HEK293 (cell line): ENCODE results near the gene CORO7.

Source experiments
- CTCF ChIA-PET: fragments of 350-600 bp; formaldehyde crosslinking; extraction: SDS; loops from one replicate; lab custom pipeline; 2021; ENCODE audit warnings: antibody characterized with exemption; lab: Yijun Ruan, JAX
- POLR2A ChIA-PET: fragments of 300-600 bp; formaldehyde crosslinking; extraction: SDS; loops from one replicate; lab custom pipeline; 2020; ENCODE audit warnings: antibody characterized with exemption, inconsistent platforms; lab: Yijun Ruan, JAX
- H3K27ac ChIP-seq: fragments of 200-500 bp; sonication (Bioruptor generic); 2 replicates; pipeline ENCODE4 v1.5.1; 2014; ENCODE audit warnings: low read depth, low read length, control low read depth, inconsistent platforms; ENCODE audit errors: extremely low read depth
- H3K36me3 ChIP-seq, 2 experiments: fragments of 200-500 bp in 1 of 2; sonication (Bioruptor generic) in 1 of 2; 1 replicate in 1 of 2; 2 replicates in 1 of 2; pipeline ENCODE4 v1.5.1; 2014 to 2017; ENCODE audit warnings: inconsistent platforms in 2 of 2, low read length in 2 of 2; ENCODE audit not compliant: control insufficient read depth in 2 of 2, insufficient read depth in 1 of 2
- H3K4me1 ChIP-seq: fragments of 200-500 bp; sonication (Bioruptor generic); 2 replicates; pipeline ENCODE4 v1.5.1; 2014; ENCODE audit warnings: mild to moderate bottlenecking, low read length, inconsistent platforms; ENCODE audit not compliant: control insufficient read depth, insufficient read depth
- H3K4me3 ChIP-seq: 2 replicates; pipeline ENCODE4 v1.5.1; 2011; ENCODE audit warnings: low read depth, mild to moderate bottlenecking, control low read depth, low read length, moderate library complexity
- H3K9me3 ChIP-seq: fragments of 200-500 bp; sonication (Bioruptor generic); 2 replicates; pipeline ENCODE4 v1.5.1; 2014; ENCODE audit warnings: low read depth, low read length, inconsistent platforms; ENCODE audit not compliant: control insufficient read depth, insufficient read depth
- BCL11B ChIP-seq: fragments of 450-650 bp; formaldehyde crosslinking; IDR thresholded peaks from 2 replicates; pipeline ENCODE4 v1.5.1; 2016; ENCODE audit warnings: low read depth, missing biosample characterization, missing genetic modification characterization
- GFI1B ChIP-seq: fragments of 450-650 bp; formaldehyde crosslinking; IDR thresholded peaks from 2 replicates; pipeline ENCODE4 v1.5.1; 2016; ENCODE audit warnings: missing biosample characterization, missing genetic modification characterization
- GLI2 ChIP-seq: fragments of 450-650 bp; formaldehyde crosslinking; IDR thresholded peaks from 2 replicates; pipeline ENCODE4; 2017; ENCODE audit warnings: missing biosample characterization, missing genetic modification characterization, low read depth, borderline replicate concordance
- KLF8 ChIP-seq: fragments of 450-650 bp; formaldehyde crosslinking; IDR thresholded peaks from 2 replicates; pipeline ENCODE4 v1.5.1; 2016; ENCODE audit warnings: missing biosample characterization, missing genetic modification characterization
- KLF9 ChIP-seq: fragments of 450-650 bp; formaldehyde crosslinking; IDR thresholded peaks from 2 replicates; pipeline ENCODE4 v1.5.1; 2016; ENCODE audit warnings: missing biosample characterization, missing genetic modification characterization, low read depth
- MYNN ChIP-seq: fragments of 450-650 bp; formaldehyde crosslinking; IDR thresholded peaks from 2 replicates; pipeline ENCODE4 v1.5.1; 2016; ENCODE audit warnings: missing biosample characterization, missing genetic modification characterization, borderline replicate concordance
- REPIN1 ChIP-seq: fragments of 450-650 bp; formaldehyde crosslinking; IDR thresholded peaks from 2 replicates; pipeline ENCODE4 v1.5.1; 2017; ENCODE audit warnings: missing biosample characterization, missing genetic modification characterization, low read depth
- ZBTB17 ChIP-seq: fragments of 450-650 bp; formaldehyde crosslinking; IDR thresholded peaks from 2 replicates; pipeline ENCODE4 v1.5.1; 2016; ENCODE audit warnings: missing biosample characterization, missing genetic modification characterization
- ZBTB8A ChIP-seq: fragments of 450-650 bp; formaldehyde crosslinking; IDR thresholded peaks from 2 replicates; pipeline ENCODE4 v1.5.1; 2016; ENCODE audit warnings: missing biosample characterization, missing genetic modification characterization
- ZFP37 ChIP-seq: fragments of 450-650 bp; formaldehyde crosslinking; IDR thresholded peaks from 2 replicates; pipeline ENCODE4 v1.5.1; 2016; ENCODE audit warnings: missing biosample characterization, missing genetic modification characterization
- ZFP69B ChIP-seq: fragments of 450-650 bp; formaldehyde crosslinking; IDR thresholded peaks from 2 replicates; pipeline ENCODE4 v1.5.1; 2016; ENCODE audit warnings: missing biosample characterization, missing genetic modification characterization
- ZNF157 ChIP-seq: fragments of 450-650 bp; formaldehyde crosslinking; IDR thresholded peaks from 2 replicates; pipeline ENCODE4 v1.5.1; 2016; ENCODE audit warnings: missing biosample characterization, missing genetic modification characterization
- ZNF169 ChIP-seq: fragments of 450-650 bp; formaldehyde crosslinking; IDR thresholded peaks from 2 replicates; pipeline ENCODE4 v1.5.1; 2016; ENCODE audit warnings: missing biosample characterization, missing genetic modification characterization
- ZNF211 ChIP-seq: fragments of 450-650 bp; formaldehyde crosslinking; IDR thresholded peaks from 2 replicates; pipeline ENCODE4 v1.5.1; 2016; ENCODE audit warnings: low read depth, missing biosample characterization, missing genetic modification characterization
- ZNF335 ChIP-seq: fragments of 450-650 bp; formaldehyde crosslinking; conservative IDR thresholded peaks from 2 replicates; pipeline ENCODE4 v1.5.1; 2016; ENCODE audit warnings: missing biosample characterization, missing genetic modification characterization
- ZNF394 ChIP-seq: fragments of 450-650 bp; formaldehyde crosslinking; IDR thresholded peaks from 2 replicates; pipeline ENCODE4 v1.5.1; 2016; ENCODE audit warnings: missing biosample characterization, missing genetic modification characterization, mild to moderate bottlenecking, moderate library complexity, borderline replicate concordance
- ZNF501 ChIP-seq: fragments of 450-650 bp; formaldehyde crosslinking; IDR thresholded peaks from 2 replicates; pipeline ENCODE4 v1.5.1; 2016; ENCODE audit warnings: missing biosample characterization, missing genetic modification characterization
- ZNF529 ChIP-seq: fragments of 450-650 bp; formaldehyde crosslinking; IDR thresholded peaks from 2 replicates; pipeline ENCODE4 v1.5.1; 2017; ENCODE audit warnings: missing genetic modification characterization, missing biosample characterization; ENCODE audit not compliant: insufficient replicate concordance
- ZNF544 ChIP-seq: fragments of 450-650 bp; formaldehyde crosslinking; IDR thresholded peaks from 2 replicates; pipeline ENCODE4 v1.5.0; 2017; ENCODE audit warnings: missing biosample characterization, missing genetic modification characterization
- ZNF623 ChIP-seq: fragments of 450-650 bp; formaldehyde crosslinking; IDR thresholded peaks from 2 replicates; pipeline ENCODE4 v1.5.1; 2016; ENCODE audit warnings: missing biosample characterization, missing genetic modification characterization
- ZNF664 ChIP-seq: fragments of 450-650 bp; formaldehyde crosslinking; IDR thresholded peaks from 2 replicates; pipeline ENCODE4 v1.5.1; 2016; ENCODE audit warnings: missing biosample characterization, missing genetic modification characterization
- ZNF701 ChIP-seq: fragments of 450-650 bp; formaldehyde crosslinking; IDR thresholded peaks from 2 replicates; pipeline ENCODE4 v1.5.1; 2016; ENCODE audit warnings: missing biosample characterization, missing genetic modification characterization
- ZXDB ChIP-seq: fragments of 450-650 bp; formaldehyde crosslinking; IDR thresholded peaks from 2 replicates; pipeline ENCODE4 v1.5.1; 2016; ENCODE audit warnings: missing biosample characterization, missing genetic modification characterization
- TF ChIP-seq, protein P1 (sequence below): fragments of 450-650 bp; formaldehyde crosslinking; conservative IDR thresholded peaks from 2 replicates; pipeline ENCODE4 v1.5.1; 2016; ENCODE audit warnings: low read depth, missing biosample characterization, missing genetic modification characterization
- TF ChIP-seq, protein P2 (sequence below): fragments of 450-650 bp; formaldehyde crosslinking; IDR thresholded peaks from 2 replicates; pipeline ENCODE4 v1.5.1; 2016; ENCODE audit warnings: missing biosample characterization, missing genetic modification characterization, low read depth
- TF ChIP-seq, protein P3 (sequence below): sonication (generic); formaldehyde crosslinking; IDR thresholded peaks from 2 replicates; pipeline ENCODE4 v1.8.1; 2022; ENCODE audit warnings: mild to moderate bottlenecking, moderate library complexity, missing genetic modification reagents

Gene CORO7

DNA sequence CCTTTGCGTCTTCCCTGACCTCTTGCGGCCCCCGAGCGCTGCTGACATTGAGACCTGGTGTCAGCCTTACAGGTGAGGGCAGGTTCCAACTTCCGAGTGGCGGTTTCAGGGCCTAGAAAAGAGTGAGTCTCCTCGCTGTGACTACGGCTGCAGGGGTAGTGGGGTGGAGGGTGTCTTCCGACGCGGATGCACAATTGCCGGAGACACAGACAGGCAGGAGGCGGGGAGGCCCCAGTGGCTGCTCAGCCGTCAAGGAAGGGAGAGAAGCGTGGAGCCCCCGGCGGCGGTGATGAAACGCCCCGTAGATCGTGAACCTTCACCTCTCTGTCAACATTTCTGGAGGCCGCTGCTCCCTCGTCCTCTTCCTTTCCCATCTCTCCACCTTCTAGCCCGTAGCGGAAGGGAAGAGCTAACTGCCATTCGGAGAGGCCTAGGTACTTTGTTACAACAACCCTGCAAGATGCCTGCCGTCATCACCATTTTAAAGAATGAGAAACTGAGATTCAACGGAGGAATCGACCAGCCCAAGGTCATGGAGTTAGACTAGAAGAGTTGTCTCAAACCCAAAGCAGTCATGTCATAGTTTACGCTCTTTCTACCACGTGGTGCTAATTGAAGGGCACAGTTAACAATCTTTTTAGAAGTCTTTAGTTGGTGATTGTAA is 9.8 kb upstream of the CORO7 start:
- peaks cover 5 to 28% of the 10 kb centered on the region in 2 experiments; a peak in 2 of 3 replicates for H3K36me3 ChIP-seq
- peak overlapping the region; percentile 94 for H3K4me3 ChIP-seq
- H3K4me1 ChIP-seq = peaks cover 4% of the 10 kb centered on the region
- H3K27ac ChIP-seq = peak overlapping the region; percentile 90
- 0 out of 2 replicates have a peak, but pooled peaks have one; percentile 45 for TF ChIP-seq ZNF501 (tag by site-specific recombination)
- TF ChIP-seq ZFP69B (tag by site-specific recombination) = 0 out of 2 replicates have a peak, but pooled peaks have one; percentile 43
- 0 out of 2 replicates have a peak, but pooled peaks have one; percentile 40 for TF ChIP-seq ZBTB8A (tag by site-specific recombination)
- TF ChIP-seq BCL11B (tag by site-specific recombination) = no peak
- peak; percentile 36; the same call in 1 of the 2 replicates for TF ChIP-seq GFI1B
- peak; percentile 89 for TF ChIP-seq ZNF335 (tag by site-specific recombination)
- peak; percentile 13; the same call in 1 of the 2 replicates for TF ChIP-seq ZNF623
- no peak for TF ChIP-seq ZNF529 (tag by site-specific recombination)
- TF ChIP-seq, protein P1, sequence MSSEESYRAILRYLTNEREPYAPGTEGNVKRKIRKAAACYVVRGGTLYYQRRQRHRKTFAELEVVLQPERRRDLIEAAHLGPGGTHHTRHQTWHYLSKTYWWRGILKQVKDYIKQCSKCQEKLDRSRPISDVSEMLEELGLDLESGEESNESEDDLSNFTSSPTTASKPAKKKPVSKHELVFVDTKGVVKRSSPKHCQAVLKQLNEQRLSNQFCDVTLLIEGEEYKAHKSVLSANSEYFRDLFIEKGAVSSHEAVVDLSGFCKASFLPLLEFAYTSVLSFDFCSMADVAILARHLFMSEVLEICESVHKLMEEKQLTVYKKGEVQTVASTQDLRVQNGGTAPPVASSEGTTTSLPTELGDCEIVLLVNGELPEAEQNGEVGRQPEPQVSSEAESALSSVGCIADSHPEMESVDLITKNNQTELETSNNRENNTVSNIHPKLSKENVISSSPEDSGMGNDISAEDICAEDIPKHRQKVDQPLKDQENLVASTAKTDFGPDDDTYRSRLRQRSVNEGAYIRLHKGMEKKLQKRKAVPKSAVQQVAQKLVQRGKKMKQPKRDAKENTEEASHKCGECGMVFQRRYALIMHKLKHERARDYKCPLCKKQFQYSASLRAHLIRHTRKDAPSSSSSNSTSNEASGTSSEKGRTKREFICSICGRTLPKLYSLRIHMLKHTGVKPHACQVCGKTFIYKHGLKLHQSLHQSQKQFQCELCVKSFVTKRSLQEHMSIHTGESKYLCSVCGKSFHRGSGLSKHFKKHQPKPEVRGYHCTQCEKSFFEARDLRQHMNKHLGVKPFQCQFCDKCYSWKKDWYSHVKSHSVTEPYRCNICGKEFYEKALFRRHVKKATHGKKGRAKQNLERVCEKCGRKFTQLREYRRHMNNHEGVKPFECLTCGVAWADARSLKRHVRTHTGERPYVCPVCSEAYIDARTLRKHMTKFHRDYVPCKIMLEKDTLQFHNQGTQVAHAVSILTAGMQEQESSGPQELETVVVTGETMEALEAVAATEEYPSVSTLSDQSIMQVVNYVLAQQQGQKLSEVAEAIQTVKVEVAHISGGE (tag by site-specific recombination) = 0 out of 2 replicates have a peak, but pooled peaks have one; percentile 7
- TF ChIP-seq KLF8 (tag by site-specific recombination) = no peak
- TF ChIP-seq KLF9 = peak; percentile 8; the same call in 1 of the 2 replicates
- TF ChIP-seq, protein P2, sequence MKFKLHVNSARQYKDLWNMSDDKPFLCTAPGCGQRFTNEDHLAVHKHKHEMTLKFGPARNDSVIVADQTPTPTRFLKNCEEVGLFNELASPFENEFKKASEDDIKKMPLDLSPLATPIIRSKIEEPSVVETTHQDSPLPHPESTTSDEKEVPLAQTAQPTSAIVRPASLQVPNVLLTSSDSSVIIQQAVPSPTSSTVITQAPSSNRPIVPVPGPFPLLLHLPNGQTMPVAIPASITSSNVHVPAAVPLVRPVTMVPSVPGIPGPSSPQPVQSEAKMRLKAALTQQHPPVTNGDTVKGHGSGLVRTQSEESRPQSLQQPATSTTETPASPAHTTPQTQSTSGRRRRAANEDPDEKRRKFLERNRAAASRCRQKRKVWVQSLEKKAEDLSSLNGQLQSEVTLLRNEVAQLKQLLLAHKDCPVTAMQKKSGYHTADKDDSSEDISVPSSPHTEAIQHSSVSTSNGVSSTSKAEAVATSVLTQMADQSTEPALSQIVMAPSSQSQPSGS (tag by site-specific recombination) = no peak
- no peak for TF ChIP-seq ZNF169 (tag by site-specific recombination)
- TF ChIP-seq, protein P3, sequence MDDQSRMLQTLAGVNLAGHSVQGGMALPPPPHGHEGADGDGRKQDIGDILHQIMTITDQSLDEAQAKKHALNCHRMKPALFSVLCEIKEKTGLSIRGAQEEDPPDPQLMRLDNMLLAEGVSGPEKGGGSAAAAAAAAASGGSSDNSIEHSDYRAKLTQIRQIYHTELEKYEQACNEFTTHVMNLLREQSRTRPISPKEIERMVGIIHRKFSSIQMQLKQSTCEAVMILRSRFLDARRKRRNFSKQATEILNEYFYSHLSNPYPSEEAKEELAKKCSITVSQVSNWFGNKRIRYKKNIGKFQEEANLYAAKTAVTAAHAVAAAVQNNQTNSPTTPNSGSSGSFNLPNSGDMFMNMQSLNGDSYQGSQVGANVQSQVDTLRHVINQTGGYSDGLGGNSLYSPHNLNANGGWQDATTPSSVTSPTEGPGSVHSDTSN = peak; percentile 6; the same call in 1 of the 2 replicates
- peak; percentile 63; the same call in 1 of the 2 replicates for TF ChIP-seq ZXDB
- 0 out of 2 replicates have a peak, but pooled peaks have one; percentile 57 for TF ChIP-seq ZNF664 (tag by site-specific recombination)
- TF ChIP-seq GLI2 = no peak
- TF ChIP-seq ZNF701 (tag by site-specific recombination) = no peak
- peak; percentile 73; the same call in 1 of the 2 replicates for TF ChIP-seq ZNF394 (tag by site-specific recombination)
- no peak for TF ChIP-seq ZNF544 (tag by site-specific recombination)
- TF ChIP-seq ZNF157 = peak; percentile 3; the same call in 1 of the 2 replicates
- TF ChIP-seq ZBTB17 (tag by site-specific recombination) = no peak
- 0 out of 2 replicates have a peak, but pooled peaks have one; percentile 47 for TF ChIP-seq REPIN1
- no peak for TF ChIP-seq ZNF211 (tag by site-specific recombination)
- no peak for TF ChIP-seq MYNN (tag by site-specific recombination)
- TF ChIP-seq ZFP37 (tag by site-specific recombination) = peak; percentile 88; the same call in 1 of the 2 replicates
- TF ChIP-seq, all 188 proteins: peak for 15
- POLR2A ChIA-PET = no interaction called here
- H3K9me3 ChIP-seq = no peaks in the 10 kb centered on the region
- CTCF ChIA-PET = interaction anchor here (0.6 to 1.0 kb wide), 2 partner anchors 21 to 156 kb away, joined by 3 read pairs; no protein-coding TSS in a partner anchor
